Activated naive CD8-positive, alpha-beta T cell treated with anti-CD3 and anti-CD28 coated beads, Interleukin-2, amount 50 U/mL, for 24 hours (primary cell): ENCODE measurements around the gene HIRA.

Experiments
- ATAC-seq: fragments of 150-1000 bp; cut with Tn5 transposase; one replicate; pipeline ENCODE4 v1.10.0; 2021
- DNase-seq: peaks from one replicate; pipeline ENCODE4 v3.0.0; 2021
- H3K27ac Mint-ChIP-seq: one replicate; pipeline ENCODE4 v1.8.0; 2021; ENCODE audit warnings: mild to moderate bottlenecking, mixed read lengths
- H3K27me3 Mint-ChIP-seq: one replicate; pipeline ENCODE4 v1.8.0; 2021; ENCODE audit warnings: mixed read lengths
- H3K36me3 Mint-ChIP-seq: one replicate; pipeline ENCODE4 v1.8.0; 2021; ENCODE audit warnings: low read depth, mixed read lengths
- H3K4me1 Mint-ChIP-seq: one replicate; pipeline ENCODE4 v1.8.0; 2021; ENCODE audit warnings: mixed read lengths
- H3K4me3 Mint-ChIP-seq: one replicate; pipeline ENCODE4 v1.8.0; 2021; ENCODE audit warnings: mild to moderate bottlenecking, moderate library complexity, mixed read lengths
- H3K9me3 Mint-ChIP-seq: one replicate; pipeline ENCODE4 v1.8.0; 2021; ENCODE audit warnings: mixed read lengths

Gene HIRA

DNA sequence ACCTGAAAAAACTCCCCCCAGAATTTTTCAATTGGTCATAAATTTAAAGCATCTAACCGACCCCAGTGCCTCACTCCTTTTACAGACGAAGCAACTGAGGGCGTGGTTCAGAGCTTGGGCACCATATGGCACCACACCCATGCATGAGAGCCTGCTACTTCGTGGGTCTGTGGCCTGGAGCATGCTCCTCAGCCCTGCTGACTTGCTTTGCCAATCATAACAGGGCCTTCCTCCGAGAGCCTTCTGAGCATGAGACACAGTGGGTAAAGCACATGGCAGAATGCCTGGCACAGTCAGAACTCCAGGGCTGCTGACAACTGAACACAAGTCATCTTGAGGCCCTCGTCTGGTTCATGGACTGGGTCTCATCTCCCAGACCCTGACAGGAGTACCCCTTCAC is 33.3 kb downstream of the HIRA start:
- Mint-ChIP-seq H3K9me3 (no peaks in the 10 kb centered on the region), H3K36me3 (peaks cover 23% of the 10 kb centered on the region)
- DNase-seq: no peak

DNA sequence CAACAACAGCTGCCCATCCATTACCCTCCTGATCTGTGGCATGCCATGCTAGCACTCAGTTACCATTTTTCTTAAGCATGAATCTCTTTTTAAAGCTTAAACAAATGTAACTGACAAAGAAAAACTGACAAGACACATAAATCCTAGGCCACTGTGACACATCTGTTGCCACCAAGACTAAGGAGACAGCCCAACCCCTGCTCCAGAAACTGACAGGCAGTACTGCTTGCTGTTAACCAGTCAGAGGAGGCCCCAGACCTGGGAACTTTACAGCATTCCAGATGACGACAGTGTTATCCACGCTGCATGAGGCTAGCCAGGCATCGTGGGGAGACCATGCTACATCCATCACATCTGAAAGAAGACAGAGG is 33.8 kb downstream of the HIRA start:
- ATAC-seq (no peak), DNase-seq (no peak)
- Mint-ChIP-seq H3K27me3 (no peaks in the 10 kb centered on the region), H3K4me1 (no peaks in the 10 kb centered on the region), H3K36me3 (peaks cover 25% of the 10 kb centered on the region), H3K27ac (no peak overlapping the region), H3K9me3 (no peaks in the 10 kb centered on the region), H3K4me3 (no peak overlapping the region)

More for the DNA sequence above, 33.3 kb downstream of the HIRA start:
- Mint-ChIP-seq H3K27me3 (no peaks in the 10 kb centered on the region), H3K4me1 (no peaks in the 10 kb centered on the region), H3K27ac (no peak overlapping the region), H3K4me3 (no peak overlapping the region)
- ATAC-seq: no peak

DNA sequence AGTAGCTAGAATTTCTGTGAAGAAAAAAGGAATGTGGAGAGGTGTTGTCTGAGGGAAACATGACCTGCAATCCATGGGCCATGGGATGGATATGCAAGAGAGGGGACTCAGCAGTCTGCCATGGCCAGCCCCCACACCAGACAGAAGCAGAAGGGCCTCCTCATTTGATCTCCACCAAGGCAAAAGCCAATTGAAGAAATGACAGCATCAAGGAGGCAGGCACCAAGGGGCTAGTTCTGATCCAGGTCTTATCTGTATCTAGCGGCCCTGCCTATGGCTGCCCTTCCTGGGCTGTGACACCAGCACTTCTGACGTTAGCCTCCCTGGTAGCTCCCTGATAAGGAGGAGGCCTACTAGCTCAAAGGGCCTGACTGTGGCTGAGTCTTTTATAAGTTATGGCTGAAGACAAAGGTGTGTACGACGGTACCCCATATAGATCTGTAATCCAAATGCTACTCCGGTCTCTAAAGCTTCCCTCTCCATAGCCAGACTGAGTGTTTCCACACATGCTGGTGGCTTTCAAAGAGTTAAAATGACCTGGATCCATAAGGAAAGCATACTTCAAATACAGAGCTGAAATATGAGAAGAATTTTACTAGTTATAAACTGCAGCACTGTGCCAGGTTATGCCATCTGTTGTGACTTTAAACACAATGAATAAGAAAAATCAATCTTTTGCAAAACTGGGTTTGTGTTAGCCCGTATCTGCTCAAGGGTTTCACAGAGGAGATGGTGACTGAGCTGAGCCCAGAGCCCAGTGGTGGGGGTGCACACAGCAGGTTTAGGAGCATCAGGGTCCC is 34.4 kb downstream of the HIRA start:
- no peaks in the 10 kb centered on the region for H3K9me3 Mint-ChIP-seq
- no peaks in the 10 kb centered on the region for H3K27me3 Mint-ChIP-seq
- H3K4me3 Mint-ChIP-seq: no peak overlapping the region
- DNase-seq: no peak
- H3K36me3 Mint-ChIP-seq: peaks cover 25% of the 10 kb centered on the region
- no peaks in the 10 kb centered on the region for H3K4me1 Mint-ChIP-seq
- H3K27ac Mint-ChIP-seq: no peak overlapping the region
- ATAC-seq: no peak

DNA sequence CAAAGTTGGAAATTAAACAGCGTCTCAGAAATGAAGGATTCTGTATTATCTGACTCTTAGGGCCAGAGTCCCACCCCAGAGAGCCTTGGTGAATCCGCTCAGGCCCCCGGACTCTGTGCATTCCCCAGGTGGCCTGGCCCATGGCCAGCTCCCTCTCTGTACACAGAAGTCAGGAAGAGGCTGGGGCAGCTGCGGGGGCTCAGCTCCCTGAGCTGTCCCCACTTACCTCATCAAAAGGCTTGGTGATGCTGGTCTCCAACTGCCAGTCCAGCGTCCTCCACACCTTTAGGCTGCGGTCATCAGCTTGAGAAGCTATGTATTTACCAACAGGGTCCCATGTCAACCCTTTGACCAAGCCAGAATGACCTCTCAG is 35.0 kb downstream of the HIRA start:
- DNase-seq: no peak
- no peaks in the 10 kb centered on the region for H3K9me3 Mint-ChIP-seq
- H3K4me3 Mint-ChIP-seq: no peak overlapping the region
- H3K4me1 Mint-ChIP-seq: no peaks in the 10 kb centered on the region
- H3K27ac Mint-ChIP-seq: no peak overlapping the region
- no peak for ATAC-seq
- H3K27me3 Mint-ChIP-seq: no peaks in the 10 kb centered on the region
- H3K36me3 Mint-ChIP-seq: peaks cover 23% of the 10 kb centered on the region

DNA sequence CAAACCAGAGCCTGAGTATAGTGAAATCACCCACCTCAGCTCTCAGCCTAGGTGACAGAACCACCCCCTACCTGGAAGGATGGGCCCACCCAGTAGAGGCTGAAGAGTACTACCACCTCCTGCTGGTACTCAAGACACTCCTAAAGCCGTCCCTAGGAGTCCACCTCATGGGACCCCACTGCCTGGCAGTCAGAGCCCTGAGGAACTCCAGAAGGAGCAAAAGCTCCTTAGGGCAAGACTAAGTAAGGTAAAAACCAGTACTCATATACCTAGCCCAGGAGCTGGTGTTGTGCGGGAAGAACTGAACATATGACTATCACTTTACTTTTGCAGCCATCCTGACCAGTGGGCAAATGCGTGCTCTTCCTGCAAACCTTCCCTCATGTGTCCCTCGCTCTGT is 36.3 kb downstream of the HIRA start:
- ATAC-seq (no peak), DNase-seq (no peak)
- peaks cover 19% of the 10 kb centered on the region for H3K36me3 Mint-ChIP-seq
- H3K27ac Mint-ChIP-seq: no peak overlapping the region
- no peak overlapping the region for H3K4me3 Mint-ChIP-seq
- H3K4me1 Mint-ChIP-seq: no peaks in the 10 kb centered on the region
- H3K9me3 Mint-ChIP-seq: no peaks in the 10 kb centered on the region
- H3K27me3 Mint-ChIP-seq: no peaks in the 10 kb centered on the region

DNA sequence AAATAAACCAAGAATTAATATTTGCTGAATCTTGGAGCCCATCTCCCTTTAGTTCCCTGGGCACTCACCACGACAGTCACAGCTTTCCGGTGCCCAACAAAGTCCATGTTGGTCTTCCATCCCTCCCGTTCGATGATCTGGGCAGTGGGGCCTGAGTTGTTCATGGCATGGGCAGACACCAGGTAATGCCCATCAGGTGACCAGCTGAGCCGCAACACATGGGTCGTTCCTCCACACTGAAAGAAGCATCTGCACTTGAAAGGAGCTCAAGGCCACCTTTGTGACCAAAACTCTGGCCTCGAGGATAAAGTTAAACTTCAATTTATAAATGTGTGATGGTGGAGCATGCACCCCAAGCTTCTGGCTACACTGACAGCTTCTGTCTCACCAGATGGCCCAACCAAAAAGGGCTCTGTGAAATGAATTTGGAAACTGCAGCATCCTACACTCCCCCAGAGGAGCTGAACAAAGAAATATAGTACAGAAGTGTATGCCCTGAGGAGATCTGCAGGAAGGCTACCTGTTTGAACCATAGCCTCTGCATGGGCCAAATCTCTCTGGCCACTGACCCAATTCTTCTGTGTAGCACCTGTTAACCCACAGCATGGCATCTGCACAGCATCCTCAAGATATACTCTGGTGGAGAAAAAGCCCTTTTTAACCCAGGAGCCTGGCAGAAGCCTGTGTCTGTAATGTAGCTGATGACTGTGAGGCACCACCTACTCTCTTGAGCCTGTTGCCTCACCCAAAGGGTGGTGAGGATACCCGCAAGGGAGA is 37.1 kb downstream of the HIRA start:
- Mint-ChIP-seq H3K9me3 (no peaks in the 10 kb centered on the region), H3K27me3 (no peaks in the 10 kb centered on the region), H3K36me3 (peaks cover 19% of the 10 kb centered on the region), H3K27ac (no peak overlapping the region), H3K4me1 (no peaks in the 10 kb centered on the region), H3K4me3 (no peak overlapping the region)
- ATAC-seq: no peak
- no peak for DNase-seq

DNA sequence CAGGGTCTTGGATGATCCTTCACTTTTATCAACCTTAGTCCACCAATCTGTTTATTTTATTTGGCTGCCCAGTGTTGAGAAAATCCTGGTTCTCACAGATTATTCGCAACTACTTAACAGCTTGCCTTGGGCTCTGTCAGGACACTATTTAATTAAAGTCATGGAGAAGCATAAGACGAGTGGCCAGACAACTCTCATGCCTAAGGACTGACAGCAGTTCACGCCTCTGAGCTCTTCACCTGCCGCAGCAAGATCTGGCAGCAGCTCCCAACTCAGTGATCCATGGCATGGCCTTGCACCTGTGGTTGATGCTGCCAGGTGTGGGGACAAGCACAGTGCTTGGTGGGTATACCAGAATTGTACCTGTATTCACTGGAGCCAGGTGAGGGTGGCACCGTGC is 37.8 kb downstream of the HIRA start:
- H3K27ac Mint-ChIP-seq: no peak overlapping the region
- no peaks in the 10 kb centered on the region for H3K27me3 Mint-ChIP-seq
- no peaks in the 10 kb centered on the region for H3K4me1 Mint-ChIP-seq
- no peak for DNase-seq
- no peak overlapping the region for H3K4me3 Mint-ChIP-seq
- no peaks in the 10 kb centered on the region for H3K9me3 Mint-ChIP-seq
- H3K36me3 Mint-ChIP-seq: peaks cover 19% of the 10 kb centered on the region
- ATAC-seq: no peak

DNA sequence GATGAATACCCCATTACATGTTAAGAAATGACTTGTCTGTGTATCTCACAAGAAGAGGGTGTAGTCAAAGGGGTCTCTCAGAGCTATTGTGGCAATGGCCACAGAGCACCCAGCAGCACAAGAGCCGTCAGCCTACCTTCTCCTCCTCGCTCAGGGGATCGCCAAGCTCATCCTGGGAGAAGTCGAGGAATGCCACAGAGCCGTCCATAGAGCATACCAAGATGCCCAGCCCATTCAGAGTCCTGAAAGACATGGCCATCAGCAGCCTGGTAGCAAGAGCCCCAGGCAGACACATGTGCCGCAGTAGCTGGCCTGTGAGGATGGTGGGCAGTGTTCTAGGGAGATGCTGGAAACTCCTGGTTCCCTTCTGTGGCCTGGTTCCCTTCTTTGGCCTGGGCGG is 44.0 kb downstream of the HIRA start:
- Mint-ChIP-seq H3K27ac (no peak overlapping the region), H3K4me3 (no peak overlapping the region), H3K9me3 (no peaks in the 10 kb centered on the region), H3K4me1 (no peaks in the 10 kb centered on the region), H3K27me3 (no peaks in the 10 kb centered on the region), H3K36me3 (peaks cover 32% of the 10 kb centered on the region)
- DNase-seq (no peak), ATAC-seq (no peak)

DNA sequence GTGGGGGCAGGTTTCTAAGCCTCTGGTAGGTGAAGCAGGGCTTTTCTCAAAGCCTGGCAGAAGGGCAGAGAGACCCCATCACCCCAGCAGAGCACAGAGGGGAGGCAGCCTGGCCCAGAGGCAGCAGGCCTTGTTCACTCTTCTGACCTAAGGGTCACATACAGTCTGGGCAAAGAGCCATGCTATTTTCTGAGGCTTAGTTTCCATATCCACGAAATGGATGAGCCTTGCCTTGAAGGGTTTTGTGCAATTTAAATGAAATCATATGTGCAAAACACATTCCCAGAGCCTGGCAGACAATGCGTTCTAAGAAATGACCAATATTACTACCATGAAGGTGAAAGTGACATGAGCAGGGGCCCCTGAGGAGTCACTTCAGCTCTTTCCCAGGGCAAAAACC is 44.5 kb downstream of the HIRA start:
- Mint-ChIP-seq H3K27me3 (no peaks in the 10 kb centered on the region), H3K4me1 (no peaks in the 10 kb centered on the region), H3K9me3 (no peaks in the 10 kb centered on the region), H3K27ac (no peak overlapping the region), H3K36me3 (peaks cover 37% of the 10 kb centered on the region), H3K4me3 (no peak overlapping the region)
- no peak for ATAC-seq
- DNase-seq: no peak

DNA sequence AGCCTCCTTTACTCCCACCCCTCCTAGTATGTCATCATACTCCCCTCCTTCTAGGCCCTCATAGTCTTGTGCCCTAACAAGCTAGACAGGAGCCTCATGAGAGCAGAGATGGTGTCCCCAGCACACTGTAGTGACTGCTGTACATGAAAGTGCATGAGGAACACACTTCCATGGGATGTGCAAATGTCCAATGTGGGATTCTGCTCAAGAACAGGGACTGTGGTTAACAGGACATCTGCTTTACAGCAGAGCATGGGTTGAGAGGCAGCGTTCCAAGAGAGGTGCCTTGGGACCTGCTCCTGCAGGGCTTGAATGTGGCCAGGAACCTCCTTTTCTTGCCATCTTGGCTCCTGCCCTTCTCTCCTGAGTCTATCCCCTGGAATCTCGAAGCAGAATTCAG is 45.3 kb downstream of the HIRA start:
- ATAC-seq: no peak
- H3K4me1 Mint-ChIP-seq: no peaks in the 10 kb centered on the region
- DNase-seq: no peak
- H3K27ac Mint-ChIP-seq: no peak overlapping the region
- peaks cover 42% of the 10 kb centered on the region for H3K36me3 Mint-ChIP-seq
- H3K9me3 Mint-ChIP-seq: no peaks in the 10 kb centered on the region
- no peaks in the 10 kb centered on the region for H3K27me3 Mint-ChIP-seq
- no peak overlapping the region for H3K4me3 Mint-ChIP-seq

DNA sequence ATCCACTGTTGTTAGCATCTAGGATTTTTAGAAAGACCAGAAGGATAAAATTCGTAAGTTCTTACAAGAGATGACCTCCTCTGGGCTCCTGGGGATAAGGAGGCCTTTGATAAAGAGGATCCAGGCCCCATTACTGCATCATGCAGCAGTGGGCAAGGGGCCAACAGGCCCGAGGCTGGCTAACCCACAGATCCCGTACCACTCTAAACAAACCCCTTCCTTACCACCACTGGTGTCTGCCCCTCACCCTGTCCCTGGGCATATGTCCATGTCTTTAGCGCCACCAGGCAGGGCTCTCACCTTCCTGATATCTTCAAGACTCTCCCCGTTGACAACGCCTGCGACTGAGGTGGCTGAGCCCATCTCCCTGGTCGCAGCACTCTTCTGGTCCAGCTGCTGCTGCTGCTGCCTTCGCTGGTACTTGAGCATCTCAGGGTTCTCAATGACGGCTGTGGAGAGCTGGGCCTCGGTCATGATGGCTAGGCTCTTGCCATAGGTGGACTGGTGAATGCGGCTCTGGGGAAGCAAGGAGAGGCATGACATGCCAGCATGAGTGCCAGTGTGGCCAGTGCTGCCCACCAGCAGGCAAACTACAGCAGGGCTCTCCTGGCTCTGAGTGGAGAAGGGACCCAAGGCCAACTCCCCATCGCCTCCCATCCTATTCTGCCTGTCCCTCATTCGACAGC is 46.2 kb downstream of the HIRA start:
- Mint-ChIP-seq H3K27me3 (no peaks in the 10 kb centered on the region), H3K4me3 (no peak overlapping the region), H3K36me3 (peaks cover 40% of the 10 kb centered on the region), H3K9me3 (no peaks in the 10 kb centered on the region), H3K27ac (no peak overlapping the region), H3K4me1 (no peaks in the 10 kb centered on the region)
- DNase-seq (no peak), ATAC-seq (no peak)

DNA sequence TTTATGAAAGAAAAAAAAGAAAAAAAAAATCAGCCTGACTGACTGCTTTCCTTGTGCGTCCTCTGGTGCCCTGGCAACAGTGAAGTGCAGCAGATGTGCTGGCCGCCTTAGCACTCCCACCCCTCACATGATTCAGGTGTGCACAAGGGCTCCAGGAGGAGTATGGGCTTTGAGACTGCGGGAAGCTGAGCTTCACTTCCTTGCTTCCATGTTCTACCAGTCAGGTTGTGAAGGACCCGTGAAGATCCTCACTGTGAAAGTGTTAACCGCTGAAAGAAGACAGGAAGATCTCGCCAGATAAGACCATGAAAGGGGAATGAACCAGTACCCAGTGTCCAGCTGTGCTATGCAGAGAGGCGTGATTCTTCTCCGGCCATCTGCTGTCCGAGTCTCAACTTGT is 48.2 kb downstream of the HIRA start:
- DNase-seq (no peak), ATAC-seq (no peak)
- peaks cover 42% of the 10 kb centered on the region for H3K36me3 Mint-ChIP-seq
- H3K27me3 Mint-ChIP-seq: no peaks in the 10 kb centered on the region
- no peak overlapping the region for H3K4me3 Mint-ChIP-seq
- no peaks in the 10 kb centered on the region for H3K4me1 Mint-ChIP-seq
- no peak overlapping the region for H3K27ac Mint-ChIP-seq
- no peaks in the 10 kb centered on the region for H3K9me3 Mint-ChIP-seq

DNA sequence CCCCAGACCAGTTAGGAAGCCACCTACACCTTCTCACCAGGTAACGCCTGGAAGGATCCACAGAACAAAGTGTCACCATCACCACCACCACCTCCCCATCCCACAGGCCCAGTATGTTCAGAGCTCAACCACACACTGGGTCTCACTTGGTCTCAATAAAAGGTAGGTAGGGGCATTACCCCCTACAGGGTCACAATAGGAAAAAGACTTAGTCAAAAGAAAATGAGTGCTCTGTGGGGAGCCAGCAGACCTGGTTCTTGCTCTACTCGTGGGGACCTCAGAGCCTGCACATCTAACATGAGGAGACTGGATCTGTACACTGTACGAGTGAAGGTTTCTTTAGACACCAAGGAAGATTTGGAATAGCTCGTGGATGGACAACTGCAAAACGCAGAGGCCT is 49.3 kb downstream of the HIRA start:
- no peak overlapping the region for H3K4me3 Mint-ChIP-seq
- H3K36me3 Mint-ChIP-seq: peaks cover 43% of the 10 kb centered on the region
- no peaks in the 10 kb centered on the region for H3K4me1 Mint-ChIP-seq
- DNase-seq (no peak), ATAC-seq (no peak)
- H3K27me3 Mint-ChIP-seq: no peaks in the 10 kb centered on the region
- H3K9me3 Mint-ChIP-seq: no peaks in the 10 kb centered on the region
- H3K27ac Mint-ChIP-seq: no peak overlapping the region

DNA sequence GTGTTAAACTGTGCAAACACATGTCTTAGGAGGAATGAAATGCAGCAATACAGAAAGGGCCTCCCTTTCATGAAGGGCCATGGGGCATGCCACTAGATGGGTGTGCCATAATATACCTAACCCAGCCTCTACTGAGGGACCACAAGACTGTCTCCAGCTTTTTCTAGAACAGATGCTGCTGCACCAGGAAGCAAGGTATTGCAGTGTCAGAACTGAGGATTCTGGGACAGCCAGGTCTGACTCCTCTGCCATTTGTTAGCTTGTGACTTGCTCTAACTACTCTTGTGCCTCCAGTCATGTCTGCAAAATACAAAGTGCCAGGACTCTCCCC is 53.2 kb downstream of the HIRA start:
- no peak overlapping the region for H3K27ac Mint-ChIP-seq
- peaks cover 44% of the 10 kb centered on the region for H3K36me3 Mint-ChIP-seq
- H3K4me1 Mint-ChIP-seq: no peaks in the 10 kb centered on the region
- no peaks in the 10 kb centered on the region for H3K27me3 Mint-ChIP-seq
- ATAC-seq (no peak), DNase-seq (no peak)
- H3K9me3 Mint-ChIP-seq: no peaks in the 10 kb centered on the region
- H3K4me3 Mint-ChIP-seq: no peak overlapping the region
